Heart right ventricle (tissue), 16 donors: Measurements from ENCODE around the gene LLGL2. TPM values are rescaled to one million over a fixed set of nuclear protein-coding genes. Genes with fewer than 3 reads are reported as not detected.
A peak's percentile ranks its signal among the peaks of the same experiment; 100 is the strongest.

Experiments used
- ATAC-seq, 8 donors: fragments of 200-7000 bp; cut with Tn5 transposase; one replicate each; pipeline ENCODE4 v1.9.1; 2020; ENCODE audit warnings: mild to moderate bottlenecking in 8 of 8, moderate library complexity in 8 of 8, moderate number of reproducible peaks in 1 of 8
- DNase-seq, 2 donors: peaks; one replicate each; pipeline ENCODE4 v3.0.0-alpha.2; 2020
- H3K27ac ChIP-seq, 10 donors: fragments of 200-600 bp; sonication (generic) in 2 of 10; one replicate each; pipeline versions ENCODE4 v1.5.0 to v1.8.0; 2020 to 2022; ENCODE audit warnings: mild to moderate bottlenecking in 3 of 10
- H3K27me3 ChIP-seq, 7 donors: fragments of 200-600 bp; one replicate each; pipeline ENCODE4 v1.8.0; 2021 to 2022; ENCODE audit warnings: mild to moderate bottlenecking in 2 of 7
- H3K36me3 ChIP-seq, 9 donors: fragments of 200-600 bp; sonication (generic) in 1 of 9; one replicate each; pipeline versions ENCODE4 v1.5.0 to v1.8.0; 2020 to 2022; ENCODE audit warnings: mild to moderate bottlenecking in 2 of 9
- H3K4me1 ChIP-seq, 9 donors: fragments of 200-600 bp; sonication (generic) in 1 of 9; one replicate each; pipeline versions ENCODE4 v1.5.0 to v1.8.0; 2020 to 2022; ENCODE audit warnings: mild to moderate bottlenecking in 4 of 9
- H3K4me3 ChIP-seq, 10 donors: fragments of 200-600 bp; sonication (generic) in 2 of 10; one replicate each; pipeline versions ENCODE4 v1.5.0 to v1.8.0; 2020 to 2022; ENCODE audit warnings: mild to moderate bottlenecking in 7 of 10, moderate library complexity in 2 of 10
- H3K9me3 ChIP-seq, 11 donors: fragments of 200-600 bp in 10 of 11; sonication (generic) in 2 of 11; one replicate each; pipeline versions ENCODE4 v1.5.0 to v1.8.0; 2013 to 2022; ENCODE audit warnings: mild to moderate bottlenecking in 2 of 11, control low read depth in 1 of 11, moderate library complexity in 1 of 11
- WGBS, 2 donors: extraction: QIAGEN DNeasy Blood & Tissue Kit; methylation state at CpG; one replicate each; pipeline ENCODE4 v1.1.7; 2013; ENCODE audit warnings: inconsistent platforms in 1 of 2; 5-methylcytosine and 5-hydroxymethylcytosine counted together
- intact Hi-C, 10 donors: fragments of 100-400 bp; cut with DNase I; formaldehyde crosslinking; loops; one replicate each; pipeline versions ENCODE4 v1.11.1 to v1.14.2; 2022
- polyA plus RNA-seq, 2 donors: library from polyadenylated mRNA; stranded (reverse); fragments of 200-250 nt; gene quantifications; one replicate each; pipeline ENCODE4 v1.2.3, GENCODE V29; 2013
- total RNA-seq, 10 donors: library from RNA; stranded (reverse); fragmentation: NEBNext Ultra II Directional in 3 of 10; extraction: Animal tissue kit (Norgen Biotek cat#: 25700) in 3 of 10; gene quantifications; one replicate each; pipeline versions ENCODE4 v1.2.1 to v1.2.4, GENCODE V29; 2021 to 2023
- TF ChIP-seq, protein P1 (sequence below), 9 donors: fragments of 200-600 bp; sonication (generic) in 2 of 9; IDR thresholded peaks; one replicate each; pipeline versions ENCODE4 v1.5.0 to v1.8.0; 2021 to 2022; ENCODE audit warnings: antibody characterized with exemption in 9 of 9, mild to moderate bottlenecking in 5 of 9, moderate library complexity in 1 of 9
- donor health status: Arrhythmogenic right ventricular cardiomyopathy.
- donor health status: ischemic (EF 13 %, LVEDD 7.1; RV severe dilation, severe dysfunction).
- donor health status: healthy with polysubstance abuse.
- donor health status: DM: no; HTN: yes; CAD: no.
- donor health status: DM: no; HTN: no; CAD: no.
- donor health status: ischemic (EF 25% LVEDD 6.9; RV normal size, moderate dysfunction).
- donor health status: ischemic (EF 25% LVEDD 5.7; RV mildly dilated, moderate dysfunction).
- donor health status: healthy.
- donor health status: DM: yes; HTN: yes; CAD: no.
- donor health status: Ischemic cardiomyopathy.
- donor health status: ischemic (EF 35%, LVEDD 5.7; RV mildly dilated, moderate dysfunction).
- donor health status: nonischemic (EF 11% LVEDD 7.7; RV severe dilation, severe dysfunction).
- donor health status: DM: yes; HTN: yes; CAD: no.
- donor health status: PGD.
- donor health status: ischemic (EF 29% LVEDD 5.4; RV normal size, mild dysfunction).
- donor health status: nonischemic (EF 23%, LVEDD 6.1; RV moderate dilation, normal function).

Gene LLGL2
- total and polyA plus RNA-seq, 12 donors = 1.1 to 14.8 (median 3.3) TPM

DNA sequence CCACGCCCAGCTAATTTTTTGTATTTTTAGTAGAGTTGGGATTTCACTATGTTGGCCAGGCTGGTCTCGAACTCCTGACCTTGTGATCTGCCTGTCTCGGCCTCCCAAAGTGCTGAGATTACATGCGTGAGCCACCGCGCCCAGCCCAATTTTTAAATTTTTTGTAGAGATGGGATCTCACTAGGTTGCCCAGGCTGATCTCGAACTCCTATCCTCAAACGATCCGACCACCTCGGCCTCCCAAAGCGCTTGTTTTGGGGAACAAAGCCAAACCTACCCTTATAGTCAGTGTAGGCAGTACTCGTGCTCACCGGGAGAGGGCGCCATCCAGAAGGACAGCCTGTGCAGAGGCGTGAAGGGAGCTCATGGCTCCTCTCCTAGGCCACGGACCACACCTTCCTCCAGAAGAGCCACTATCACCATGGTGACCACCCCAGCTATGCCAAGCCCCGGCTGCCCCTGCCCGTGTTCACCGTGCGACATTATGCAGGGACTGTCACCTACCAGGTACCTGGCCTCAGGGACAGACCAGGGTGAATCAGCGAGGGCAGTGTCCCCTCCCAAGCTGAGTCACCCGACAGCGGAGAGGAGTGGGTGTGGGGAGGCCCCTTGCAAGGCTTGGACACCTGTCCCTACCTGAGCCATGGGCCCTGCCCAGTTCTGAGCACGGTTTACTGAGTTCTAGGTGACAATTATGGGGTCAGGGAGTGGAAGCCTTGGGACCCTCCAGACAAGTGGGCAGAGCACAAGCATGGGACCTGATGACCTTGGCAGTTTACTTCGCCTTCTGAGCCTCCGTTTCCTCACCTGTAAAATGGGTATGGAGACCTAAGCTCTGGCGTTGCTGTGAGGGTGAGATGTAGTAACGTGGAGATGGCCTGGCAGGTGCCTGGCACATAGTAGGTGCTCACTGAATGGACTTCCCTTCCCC is 75.8 kb downstream of the LLGL2 start:
- Histone ChIP-seq H3K36me3 (peaks cover 0 to 34% (median 0%) of the 10 kb centered on the region in 9 donors), H3K4me3 (no peak overlapping the region), H3K27me3 (no peaks in the 10 kb centered on the region), H3K27ac (no peak overlapping the region), H3K4me1 (peaks cover 0 to 6% (median 0%) of the 10 kb centered on the region in 9 donors), H3K9me3 (no peaks in the 10 kb centered on the region)
- WGBS, 2 donors = 72 to 75% methylated on average over 28 of the region's 28 CpGs
- ATAC-seq (peak in 6 of 8 donors; percentile 34 to 61 (median 48)), DNase-seq (peak in 1 of 2 donors; percentile 54)
- intact Hi-C loops = no loop called here
- TF ChIP-seq, protein P1, sequence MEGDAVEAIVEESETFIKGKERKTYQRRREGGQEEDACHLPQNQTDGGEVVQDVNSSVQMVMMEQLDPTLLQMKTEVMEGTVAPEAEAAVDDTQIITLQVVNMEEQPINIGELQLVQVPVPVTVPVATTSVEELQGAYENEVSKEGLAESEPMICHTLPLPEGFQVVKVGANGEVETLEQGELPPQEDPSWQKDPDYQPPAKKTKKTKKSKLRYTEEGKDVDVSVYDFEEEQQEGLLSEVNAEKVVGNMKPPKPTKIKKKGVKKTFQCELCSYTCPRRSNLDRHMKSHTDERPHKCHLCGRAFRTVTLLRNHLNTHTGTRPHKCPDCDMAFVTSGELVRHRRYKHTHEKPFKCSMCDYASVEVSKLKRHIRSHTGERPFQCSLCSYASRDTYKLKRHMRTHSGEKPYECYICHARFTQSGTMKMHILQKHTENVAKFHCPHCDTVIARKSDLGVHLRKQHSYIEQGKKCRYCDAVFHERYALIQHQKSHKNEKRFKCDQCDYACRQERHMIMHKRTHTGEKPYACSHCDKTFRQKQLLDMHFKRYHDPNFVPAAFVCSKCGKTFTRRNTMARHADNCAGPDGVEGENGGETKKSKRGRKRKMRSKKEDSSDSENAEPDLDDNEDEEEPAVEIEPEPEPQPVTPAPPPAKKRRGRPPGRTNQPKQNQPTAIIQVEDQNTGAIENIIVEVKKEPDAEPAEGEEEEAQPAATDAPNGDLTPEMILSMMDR (IDR thresholded peaks at IDR 0.05) = peak; percentile 54 to 74 (median 66)

GRCh38 chr17:75602644-75603043 is 77.1 kb downstream of the LLGL2 start:
- Histone ChIP-seq H3K36me3 (peaks cover 0 to 34% (median 0%) of the 10 kb centered on the region in 9 donors), H3K9me3 (no peaks in the 10 kb centered on the region), H3K4me1 (peaks cover 0 to 6% (median 0%) of the 10 kb centered on the region in 9 donors), H3K27ac (no peak overlapping the region), H3K27me3 (no peaks in the 10 kb centered on the region), H3K4me3 (no peak overlapping the region)
- no peak for DNase-seq
- peak in 4 of 8 donors; percentile 17 to 39 (median 19) for ATAC-seq
- TF ChIP-seq, protein P1 (IDR thresholded peaks at IDR 0.05) = no peak
- intact Hi-C loops = no loop called here
- WGBS, 2 donors = 92 to 93% methylated on average over 8 to 12 of the region's 12 CpGs

GRCh38 chr17:75603123-75603522 is 77.6 kb downstream of the LLGL2 start:
- no peak overlapping the region for H3K4me3 ChIP-seq
- H3K36me3 ChIP-seq = peaks cover 0 to 38% (median 0%) of the 10 kb centered on the region in 9 donors
- no peaks in the 10 kb centered on the region for H3K9me3 ChIP-seq
- peaks cover 0 to 6% (median 0%) of the 10 kb centered on the region in 9 donors for H3K4me1 ChIP-seq
- TF ChIP-seq, protein P1 (IDR thresholded peaks at IDR 0.05) = no peak
- no peaks in the 10 kb centered on the region for H3K27me3 ChIP-seq
- intact Hi-C loops = no loop called here
- no peak for DNase-seq
- H3K27ac ChIP-seq = no peak overlapping the region
- ATAC-seq = peak in 1 of 8 donors; percentile 10
- 90% methylated on average over 8 to 9 of the region's 9 CpGs for WGBS, 2 donors

DNA sequence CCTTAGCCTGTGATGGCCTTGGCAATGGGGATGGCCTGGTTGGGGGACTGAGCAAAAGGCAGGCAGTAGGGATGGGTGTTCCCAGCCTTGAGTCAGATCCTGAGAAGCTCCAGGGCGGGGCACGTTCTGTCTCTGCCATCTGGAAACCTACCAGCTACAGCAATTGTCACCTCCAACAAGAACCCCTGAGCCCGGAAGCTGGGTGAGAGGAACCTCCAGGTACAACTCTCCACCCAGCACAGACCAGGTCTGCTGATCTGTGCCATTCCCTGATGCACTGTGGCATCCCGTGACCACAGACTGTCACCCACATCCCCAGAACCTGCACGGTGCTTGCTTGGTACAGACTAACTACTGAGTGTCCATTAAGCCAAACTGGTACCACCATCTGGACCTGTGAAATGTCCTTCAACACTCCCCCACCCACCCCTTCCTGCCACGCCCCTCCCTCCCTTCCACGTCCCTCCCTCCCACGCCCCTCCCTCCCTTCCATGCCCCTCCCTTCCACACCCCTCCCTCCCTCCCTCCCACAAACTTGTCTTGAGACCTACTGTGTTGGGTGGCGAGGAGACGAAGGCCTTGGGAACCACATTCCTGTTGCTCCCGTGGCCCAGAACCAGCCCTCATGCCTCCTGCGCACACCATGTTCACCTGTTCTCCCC is 78.7 kb downstream of the LLGL2 start:
- peaks cover 0 to 6% (median 0%) of the 10 kb centered on the region in 9 donors for H3K4me1 ChIP-seq
- ATAC-seq = peak in 3 of 8 donors; percentile 12 to 44 (median 36)
- no peak overlapping the region for H3K27ac ChIP-seq
- TF ChIP-seq, protein P1 (IDR thresholded peaks at IDR 0.05) = no peak
- no peaks in the 10 kb centered on the region for H3K27me3 ChIP-seq
- intact Hi-C loops = no loop called here
- peaks cover 0 to 47% (median 0%) of the 10 kb centered on the region in 9 donors for H3K36me3 ChIP-seq
- no peak for DNase-seq
- H3K4me3 ChIP-seq = no peak overlapping the region
- 75 to 79% methylated on average over 12 of the region's 12 CpGs for WGBS, 2 donors
- no peaks in the 10 kb centered on the region for H3K9me3 ChIP-seq
